ENCODE results near the gene LSM12.

LSM12 gene

DNA sequence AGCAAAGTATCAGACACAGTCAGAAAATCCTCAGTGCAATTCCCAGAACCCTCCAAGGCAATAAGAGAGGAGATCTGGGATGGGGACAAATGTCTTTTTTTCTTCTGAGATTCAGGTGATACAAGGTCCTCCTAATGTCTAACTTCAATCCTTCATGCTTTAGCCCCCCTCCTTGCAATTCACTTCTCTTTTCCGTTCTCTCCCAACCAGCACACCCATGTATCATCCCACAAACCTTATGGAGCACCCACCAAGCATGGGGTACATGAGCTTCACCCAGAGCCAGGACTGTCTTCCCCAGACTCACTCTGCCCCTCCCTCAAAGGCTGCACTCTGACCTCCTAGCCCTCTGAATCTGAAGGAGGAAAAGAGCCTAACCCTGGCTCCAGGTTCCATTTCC, 46.9 kb upstream of the LSM12 start:
- Histone ChIP-seq H3K4me3 (ENCODE audit: low read depth in 1 of 2, low read length in 2 of 2) (no peak overlapping the region), H3K79me2 (ENCODE audit: insufficient read depth, low read length) (no peaks in the 10 kb centered on the region), H3K27ac (ENCODE audit: low read length) (no peak overlapping the region), H3K9me3 (ENCODE audit: insufficient read depth, low read length, severe bottlenecking) (no peaks in the 10 kb centered on the region), H3K9ac (ENCODE audit: low read depth, low read length) (no peak overlapping the region), H2AFZ (ENCODE audit: low read depth, low read length) (no peak overlapping the region), H3K4me2 (ENCODE audit: insufficient read depth, low read length) (no peak overlapping the region), H3K4me1 (ENCODE audit: insufficient read depth, low read length) (peaks cover 9% of the 10 kb centered on the region), H4K20me1 (ENCODE audit: insufficient read depth, low read length) (peaks cover 54% of the 10 kb centered on the region), H3K27me3 (ENCODE audit: insufficient read depth, low read length, poor library complexity) (no peaks in the 10 kb centered on the region), H3K36me3 (ENCODE audit: insufficient read depth, low read length) (no peaks in the 10 kb centered on the region)
- no peak for DNase-seq
- no peak for ATAC-seq (ENCODE audit: insufficient read depth, low read depth)
- TF ChIP-seq, protein P1, sequence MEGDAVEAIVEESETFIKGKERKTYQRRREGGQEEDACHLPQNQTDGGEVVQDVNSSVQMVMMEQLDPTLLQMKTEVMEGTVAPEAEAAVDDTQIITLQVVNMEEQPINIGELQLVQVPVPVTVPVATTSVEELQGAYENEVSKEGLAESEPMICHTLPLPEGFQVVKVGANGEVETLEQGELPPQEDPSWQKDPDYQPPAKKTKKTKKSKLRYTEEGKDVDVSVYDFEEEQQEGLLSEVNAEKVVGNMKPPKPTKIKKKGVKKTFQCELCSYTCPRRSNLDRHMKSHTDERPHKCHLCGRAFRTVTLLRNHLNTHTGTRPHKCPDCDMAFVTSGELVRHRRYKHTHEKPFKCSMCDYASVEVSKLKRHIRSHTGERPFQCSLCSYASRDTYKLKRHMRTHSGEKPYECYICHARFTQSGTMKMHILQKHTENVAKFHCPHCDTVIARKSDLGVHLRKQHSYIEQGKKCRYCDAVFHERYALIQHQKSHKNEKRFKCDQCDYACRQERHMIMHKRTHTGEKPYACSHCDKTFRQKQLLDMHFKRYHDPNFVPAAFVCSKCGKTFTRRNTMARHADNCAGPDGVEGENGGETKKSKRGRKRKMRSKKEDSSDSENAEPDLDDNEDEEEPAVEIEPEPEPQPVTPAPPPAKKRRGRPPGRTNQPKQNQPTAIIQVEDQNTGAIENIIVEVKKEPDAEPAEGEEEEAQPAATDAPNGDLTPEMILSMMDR (IDR thresholded peaks at IDR 0.05; ENCODE audit: borderline replicate concordance, extremely low read depth, low read length, poor library complexity, severe bottlenecking), result no peak
- no peak for TF ChIP-seq EZH2 (IDR thresholded peaks at IDR 0.05; ENCODE audit: borderline replicate concordance, low read depth, low read length, severe bottlenecking)

DNA sequence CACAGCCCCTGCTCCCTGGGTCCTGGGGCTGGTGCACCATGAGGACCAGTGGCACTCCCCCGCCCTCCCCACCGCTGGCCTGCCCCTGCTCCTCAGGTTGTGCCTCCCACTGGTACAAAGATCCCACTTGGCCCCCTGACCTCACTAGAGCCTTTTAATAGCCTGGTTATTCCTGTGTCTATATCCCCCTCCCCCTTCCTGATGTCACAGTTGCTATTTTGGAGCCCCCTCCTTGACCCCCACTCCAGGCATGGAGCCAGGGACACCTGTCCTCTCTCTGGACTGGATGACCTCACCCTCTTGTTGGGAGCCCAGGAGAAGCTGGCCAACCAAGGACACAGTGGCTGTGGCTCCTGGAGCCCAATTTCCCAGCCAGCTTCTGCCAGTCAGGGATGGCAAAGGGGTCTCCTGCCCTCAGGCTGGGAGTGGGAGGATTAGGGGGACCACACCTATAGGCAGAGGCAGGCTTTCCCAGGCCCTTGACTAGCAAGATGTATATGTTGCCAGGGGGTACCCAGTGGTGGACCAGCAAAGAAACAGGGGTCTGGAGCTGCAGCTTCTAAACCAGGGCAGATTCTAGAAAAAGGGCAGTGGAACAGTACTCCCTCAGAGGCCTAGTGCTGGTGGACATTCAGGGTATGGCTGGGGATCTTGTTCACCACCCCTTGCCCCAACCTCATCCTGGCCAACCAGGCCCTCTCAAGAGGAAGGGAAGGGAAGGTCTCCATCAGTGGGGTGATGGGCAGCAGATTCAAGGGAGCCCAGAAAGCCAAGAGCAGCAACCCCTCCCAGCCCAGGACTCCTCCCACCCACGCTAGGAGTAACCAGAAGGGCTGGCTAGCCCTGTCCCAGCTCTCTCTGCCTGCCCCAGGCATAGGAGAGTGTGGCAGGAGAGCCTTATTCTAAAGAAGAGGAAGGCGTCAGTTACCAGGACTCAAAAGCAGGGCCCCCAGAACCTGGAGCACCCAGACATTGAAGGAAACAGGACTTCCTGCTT, 46.1 kb upstream of the LSM12 start:
- no peak overlapping the region for H3K9ac ChIP-seq (ENCODE audit: low read depth, low read length)
- H3K4me3 ChIP-seq (ENCODE audit: low read depth in 1 of 2, low read length in 2 of 2), result no peak overlapping the region
- H3K4me2 ChIP-seq (ENCODE audit: insufficient read depth, low read length), result no peak overlapping the region
- H3K4me1 ChIP-seq (ENCODE audit: insufficient read depth, low read length), result peaks cover 9% of the 10 kb centered on the region
- H3K9me3 ChIP-seq (ENCODE audit: insufficient read depth, low read length, severe bottlenecking), result no peaks in the 10 kb centered on the region
- H2AFZ ChIP-seq (ENCODE audit: low read depth, low read length), result no peak overlapping the region
- no peak overlapping the region for H3K27ac ChIP-seq (ENCODE audit: low read length)
- no peaks in the 10 kb centered on the region for H3K27me3 ChIP-seq (ENCODE audit: insufficient read depth, low read length, poor library complexity)
- ATAC-seq (ENCODE audit: insufficient read depth, low read depth) (no peak), DNase-seq (no peak)
- H4K20me1 ChIP-seq (ENCODE audit: insufficient read depth, low read length), result peaks cover 54% of the 10 kb centered on the region
- H3K36me3 ChIP-seq (ENCODE audit: insufficient read depth, low read length), result no peaks in the 10 kb centered on the region
- TF ChIP-seq, protein P1 (IDR thresholded peaks at IDR 0.05; ENCODE audit: borderline replicate concordance, extremely low read depth, low read length, poor library complexity, severe bottlenecking), result no peak
- TF ChIP-seq EZH2 (IDR thresholded peaks at IDR 0.05; ENCODE audit: borderline replicate concordance, low read depth, low read length, severe bottlenecking), result no peak
- H3K79me2 ChIP-seq (ENCODE audit: insufficient read depth, low read length), result no peaks in the 10 kb centered on the region

DNA sequence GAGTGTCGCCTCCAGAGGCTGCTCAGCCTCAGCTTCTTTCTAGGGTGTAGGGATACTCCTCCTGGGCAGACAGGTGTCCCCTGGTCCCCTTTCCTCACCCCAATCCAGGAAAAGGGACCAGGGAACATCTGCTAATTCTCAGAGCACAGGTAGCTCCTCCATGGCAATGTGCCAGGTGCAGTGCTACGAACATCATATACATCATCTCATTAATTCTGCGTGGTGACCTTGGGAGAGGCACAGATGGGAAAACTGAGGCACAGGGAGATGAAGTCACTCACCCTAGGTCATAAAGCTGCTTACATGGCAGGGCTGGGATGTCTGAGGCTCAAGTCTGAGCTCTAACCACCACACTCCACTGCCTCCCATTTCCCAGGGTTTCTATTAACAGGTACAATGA, 45.3 kb upstream of the LSM12 start:
- Histone ChIP-seq H4K20me1 (ENCODE audit: insufficient read depth, low read length) (peaks cover 51% of the 10 kb centered on the region), H3K27me3 (ENCODE audit: insufficient read depth, low read length, poor library complexity) (no peaks in the 10 kb centered on the region), H3K4me3 (ENCODE audit: low read depth in 1 of 2, low read length in 2 of 2) (no peak overlapping the region), H2AFZ (ENCODE audit: low read depth, low read length) (no peak overlapping the region), H3K9me3 (ENCODE audit: insufficient read depth, low read length, severe bottlenecking) (no peaks in the 10 kb centered on the region), H3K9ac (ENCODE audit: low read depth, low read length) (no peak overlapping the region), H3K4me2 (ENCODE audit: insufficient read depth, low read length) (no peak overlapping the region), H3K36me3 (ENCODE audit: insufficient read depth, low read length) (no peaks in the 10 kb centered on the region), H3K4me1 (ENCODE audit: insufficient read depth, low read length) (peaks cover 9% of the 10 kb centered on the region), H3K27ac (ENCODE audit: low read length) (no peak overlapping the region), H3K79me2 (ENCODE audit: insufficient read depth, low read length) (no peaks in the 10 kb centered on the region)
- no peak for DNase-seq
- TF ChIP-seq, protein P1 (IDR thresholded peaks at IDR 0.05; ENCODE audit: borderline replicate concordance, extremely low read depth, low read length, poor library complexity, severe bottlenecking), result no peak
- TF ChIP-seq EZH2 (IDR thresholded peaks at IDR 0.05; ENCODE audit: borderline replicate concordance, low read depth, low read length, severe bottlenecking), result no peak
- no peak for ATAC-seq (ENCODE audit: insufficient read depth, low read depth)

All from DND-41 (cell line).